HG03280 (cell line): Measurements from ENCODE around the gene CLSTN2.
"Not testable (repeated sequence)": the region's sequence is repeated elsewhere in the genome, so short reads cannot be mapped to it uniquely, and the experiment has no call there.

Source experiments
- ATAC-seq: cut with Tn5 transposase; IDR thresholded peaks from one replicate; pipeline ENCODE4 v1.9.1; 2021; ENCODE audit warnings: mild to moderate bottlenecking, moderate library complexity; ENCODE audit not compliant: unreplicated experiment

CLSTN2 gene

GRCh38 chr3:140398387-140398786 lies 463.4 kb downstream of the CLSTN2 start:
- ATAC-seq, result no peak

GRCh38 chr3:140399871-140400270 lies 464.9 kb downstream of the CLSTN2 start:
- no peak for ATAC-seq

GRCh38 chr3:140403079-140403478 lies 468.1 kb downstream of the CLSTN2 start:
- ATAC-seq, result no peak

GRCh38 chr3:140403608-140404007 lies 468.6 kb downstream of the CLSTN2 start:
- no peak for ATAC-seq

GRCh38 chr3:140406655-140407054 lies 471.7 kb downstream of the CLSTN2 start:
- no peak for ATAC-seq

- ATAC-seq, result no peak
Measured at GRCh38 chr3:140408252-140408651, 473.3 kb downstream of the CLSTN2 start.

GRCh38 chr3:140416666-140417065 lies 481.7 kb downstream of the CLSTN2 start:
- ATAC-seq, result no peak

GRCh38 chr3:140420621-140421357 lies 485.8 kb downstream of the CLSTN2 start:
- ATAC-seq, result no peak

- no peak for ATAC-seq
Measured at GRCh38 chr3:140421884-140422283, 486.9 kb downstream of the CLSTN2 start.

GRCh38 chr3:140423146-140423545 lies 488.2 kb downstream of the CLSTN2 start:
- no peak for ATAC-seq

GRCh38 chr3:140423574-140423973 lies 488.6 kb downstream of the CLSTN2 start:
- not testable (repeated sequence) for ATAC-seq

- ATAC-seq, result no peak
Measured at GRCh38 chr3:140424211-140424610, 489.2 kb downstream of the CLSTN2 start.

- ATAC-seq, result no peak
Measured at GRCh38 chr3:140424726-140425125, 489.7 kb downstream of the CLSTN2 start.

- no peak for ATAC-seq
Measured at GRCh38 chr3:140427786-140428185, 492.8 kb downstream of the CLSTN2 start.

- no peak for ATAC-seq
Measured at GRCh38 chr3:140428380-140428779, 493.4 kb downstream of the CLSTN2 start.

GRCh38 chr3:140429791-140430190 lies 494.8 kb downstream of the CLSTN2 start:
- no peak for ATAC-seq

- ATAC-seq, result no peak
Measured at GRCh38 chr3:140430494-140430893, 495.5 kb downstream of the CLSTN2 start.

- ATAC-seq, result no peak
Measured at GRCh38 chr3:140432229-140432669, 497.3 kb downstream of the CLSTN2 start.

GRCh38 chr3:140433431-140433830 lies 498.4 kb downstream of the CLSTN2 start:
- no peak for ATAC-seq

GRCh38 chr3:140434261-140434905 lies 499.4 kb downstream of the CLSTN2 start:
- no peak for ATAC-seq

GRCh38 chr3:140436421-140436820 lies 501.4 kb downstream of the CLSTN2 start:
- no peak for ATAC-seq

- ATAC-seq, result no peak
Measured at GRCh38 chr3:140438736-140439470, 503.9 kb downstream of the CLSTN2 start.
